Measurements from ENCODE around the gene RECK.
"Not testable (repeated sequence)": the region's sequence is repeated elsewhere in the genome, so short reads cannot be mapped to it uniquely, and the experiment has no call there.

Gene RECK

DNA sequence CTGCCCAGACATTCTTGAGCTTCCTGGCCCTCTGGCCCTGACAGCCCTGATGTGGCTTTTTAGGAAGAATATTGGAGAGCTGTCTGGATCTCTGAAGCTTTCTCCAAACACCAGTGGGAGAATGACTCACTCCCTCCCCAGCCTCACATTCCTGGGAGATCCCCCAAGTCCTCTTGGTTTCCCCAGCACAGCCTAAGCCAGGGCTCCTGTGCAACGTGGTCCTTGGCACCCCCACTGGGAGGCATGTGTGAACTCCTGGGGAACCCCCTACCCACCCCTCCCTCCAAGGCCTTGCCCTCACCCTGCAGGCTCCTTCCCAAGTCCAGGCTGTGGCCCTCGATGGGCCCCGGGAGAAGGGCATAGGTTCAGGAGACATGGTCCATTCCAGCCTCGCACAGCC, 112.5 kb downstream of the RECK start:
- no peak for TF ChIP-seq POLR2A (IDR thresholded peaks at IDR 0.05; ENCODE audit: low read depth, low read length)
- no peak for DNase-seq (ENCODE audit: insufficient read length, low spot score)
- no peak for FAIRE-seq

- FAIRE-seq (no peak), DNase-seq (ENCODE audit: insufficient read length, low spot score) (no peak)
- TF ChIP-seq POLR2A (IDR thresholded peaks at IDR 0.05; ENCODE audit: low read depth, low read length), result no peak
Measured at GRCh38 chr9:36150574-36151315, 114.0 kb downstream of the RECK start.

- FAIRE-seq, result no peak
Measured at GRCh38 chr9:36151316-36152210, 114.8 kb downstream of the RECK start.

DNA sequence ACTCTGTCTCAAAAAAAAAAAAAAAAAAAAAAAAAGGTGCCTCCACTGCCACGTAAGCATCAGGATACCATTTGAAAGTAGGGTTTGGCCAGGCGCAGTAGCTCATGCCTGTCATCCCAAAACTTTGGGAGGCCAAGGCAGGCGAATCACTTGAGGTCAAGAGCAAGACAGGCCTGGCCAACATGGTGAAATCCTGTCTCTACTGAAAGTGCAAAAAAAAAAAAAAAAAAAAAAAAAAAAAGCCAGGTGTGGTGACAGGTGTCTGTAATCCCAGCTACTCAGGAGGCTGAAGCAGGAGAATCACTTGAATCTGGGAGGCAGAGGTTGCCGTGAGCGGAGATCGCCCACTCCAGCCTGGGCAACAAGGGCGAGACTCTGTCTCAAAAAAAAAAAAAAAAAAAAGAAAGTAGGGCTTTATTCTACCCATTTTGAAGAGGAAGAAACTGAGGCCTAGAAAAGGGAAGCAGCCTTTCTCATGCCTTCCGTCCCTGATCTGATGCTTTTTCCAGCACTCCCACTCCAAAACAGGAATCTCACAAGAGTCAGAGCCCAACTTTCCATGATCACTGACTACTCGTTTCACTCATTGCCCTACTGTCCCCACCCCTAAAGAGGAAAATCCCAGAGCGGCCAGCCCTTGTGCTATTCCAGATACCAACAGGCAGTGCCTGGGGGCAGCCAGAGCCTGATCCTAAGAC, 116.2 kb downstream of the RECK start:
- DNase-seq (ENCODE audit: insufficient read length, low spot score), result no peak
- TF ChIP-seq POLR2A (IDR thresholded peaks at IDR 0.05; ENCODE audit: low read depth, low read length), result no peak
- no peak for FAIRE-seq

More at GRCh38 chr9:36151316-36152210, 114.8 kb downstream of the RECK start:
- no peak for DNase-seq (ENCODE audit: insufficient read length, low spot score)
- TF ChIP-seq POLR2A (IDR thresholded peaks at IDR 0.05; ENCODE audit: low read depth, low read length), result no peak

- FAIRE-seq, result no peak
- DNase-seq (ENCODE audit: insufficient read length, low spot score), result no peak
- no peak for TF ChIP-seq POLR2A (IDR thresholded peaks at IDR 0.05; ENCODE audit: low read depth, low read length)
Measured at GRCh38 chr9:36153746-36154145, 117.0 kb downstream of the RECK start.

- TF ChIP-seq POLR2A (IDR thresholded peaks at IDR 0.05; ENCODE audit: low read depth, low read length), result no peak
- FAIRE-seq, result no peak
- DNase-seq (ENCODE audit: insufficient read length, low spot score), result no peak
Measured at GRCh38 chr9:36154331-36154952, 117.7 kb downstream of the RECK start.

- FAIRE-seq (no peak), DNase-seq (ENCODE audit: insufficient read length, low spot score) (no peak)
- TF ChIP-seq POLR2A (IDR thresholded peaks at IDR 0.05; ENCODE audit: low read depth, low read length), result no peak
Measured at GRCh38 chr9:36156116-36156515, 119.4 kb downstream of the RECK start.

GRCh38 chr9:36158122-36158521, 121.4 kb downstream of the RECK start:
- DNase-seq (ENCODE audit: insufficient read length, low spot score) (no peak), FAIRE-seq (no peak)
- TF ChIP-seq POLR2A (IDR thresholded peaks at IDR 0.05; ENCODE audit: low read depth, low read length), result no peak

GRCh38 chr9:36158917-36159316, 122.2 kb downstream of the RECK start:
- FAIRE-seq, result no peak
- no peak for DNase-seq (ENCODE audit: insufficient read length, low spot score)
- no peak for TF ChIP-seq POLR2A (IDR thresholded peaks at IDR 0.05; ENCODE audit: low read depth, low read length)

DNA sequence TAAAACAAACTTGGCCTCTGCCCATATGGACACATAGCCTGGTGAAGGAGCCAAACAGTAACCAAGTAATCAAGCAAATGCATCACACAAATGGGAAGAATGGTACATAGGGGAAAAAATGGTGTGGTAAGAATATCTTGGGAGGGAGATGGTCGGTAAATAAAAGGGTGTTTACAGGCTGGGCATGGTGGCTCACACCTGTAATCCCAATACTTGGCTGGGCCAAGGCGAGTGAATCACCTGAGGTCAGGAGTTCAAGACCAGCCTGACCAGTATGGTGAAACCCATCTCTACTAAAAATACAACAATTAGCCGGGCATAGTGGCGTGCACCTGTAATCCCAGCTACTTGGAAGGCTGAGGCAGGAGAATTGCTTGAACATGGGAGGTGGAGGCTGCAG, 122.8 kb downstream of the RECK start:
- DNase-seq (ENCODE audit: insufficient read length, low spot score); FAIRE-seq: not testable (repeated sequence)

- not testable (repeated sequence) for DNase-seq (ENCODE audit: insufficient read length, low spot score); FAIRE-seq
Measured at GRCh38 chr9:36160126-36160525, 123.4 kb downstream of the RECK start.

DNA sequence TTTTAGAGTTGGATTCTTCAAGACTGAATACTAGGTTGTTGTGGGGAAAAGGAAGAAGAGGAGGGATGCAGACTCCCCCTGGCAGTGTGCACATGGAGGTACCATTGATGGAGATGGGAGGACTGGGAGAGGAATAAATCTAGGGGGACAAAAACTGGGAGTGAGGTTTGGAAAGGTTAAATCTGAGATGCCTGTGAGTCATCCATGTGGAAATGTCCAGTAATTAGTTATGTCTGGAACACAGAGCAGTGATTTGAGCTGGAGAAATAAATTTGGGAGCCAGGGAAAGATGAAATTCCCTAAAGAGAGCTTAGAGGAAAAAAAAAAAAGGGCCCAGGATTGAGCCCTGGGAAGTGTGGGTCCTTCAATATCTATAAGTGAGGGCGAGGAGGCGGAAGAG, 124.5 kb downstream of the RECK start:
- FAIRE-seq (no peak), DNase-seq (ENCODE audit: insufficient read length, low spot score) (no peak)
- TF ChIP-seq POLR2A (IDR thresholded peaks at IDR 0.05; ENCODE audit: low read depth, low read length), result no peak

DNA sequence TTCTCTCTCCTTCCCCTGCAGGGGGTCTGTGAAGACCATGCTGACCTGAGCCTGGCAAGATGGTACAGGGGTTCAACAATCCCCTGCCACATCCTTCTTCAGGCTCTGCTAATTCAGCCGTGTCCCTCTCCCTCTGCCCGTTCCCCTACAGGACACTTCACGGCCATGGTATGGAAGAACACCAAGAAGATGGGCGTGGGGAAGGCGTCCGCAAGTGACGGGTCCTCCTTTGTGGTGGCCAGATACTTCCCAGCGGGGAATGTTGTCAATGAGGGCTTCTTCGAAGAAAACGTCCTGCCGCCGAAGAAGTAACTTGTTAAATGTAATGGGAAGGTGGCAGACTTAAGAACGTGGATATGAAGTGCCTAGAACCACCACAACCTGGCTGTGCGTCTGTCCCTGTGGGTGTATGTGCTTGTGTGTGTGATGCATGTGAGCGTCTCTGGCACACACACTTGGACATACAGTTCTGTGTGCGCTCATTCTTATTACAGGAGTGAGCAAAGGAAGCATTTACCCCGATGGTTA, 125.6 kb downstream of the RECK start:
- DNase-seq (ENCODE audit: insufficient read length, low spot score) (no peak), FAIRE-seq (no peak)
- no peak for TF ChIP-seq POLR2A (IDR thresholded peaks at IDR 0.05; ENCODE audit: low read depth, low read length)

Measured in H54 (cell line).